LNCAP (cell line): ENCODE data around the gene MTHFD1L.

Experiments
- CTCF ChIP-seq: fragments of 450-650 bp; IDR thresholded peaks from 2 replicates; pipeline ENCODE4 v1.5.1; 2017; ENCODE audit warnings: mild to moderate bottlenecking

Gene MTHFD1L

GRCh38 chr6:150975136-150975535 is 109.6 kb downstream of the MTHFD1L start:
- no peak for TF ChIP-seq CTCF

DNA sequence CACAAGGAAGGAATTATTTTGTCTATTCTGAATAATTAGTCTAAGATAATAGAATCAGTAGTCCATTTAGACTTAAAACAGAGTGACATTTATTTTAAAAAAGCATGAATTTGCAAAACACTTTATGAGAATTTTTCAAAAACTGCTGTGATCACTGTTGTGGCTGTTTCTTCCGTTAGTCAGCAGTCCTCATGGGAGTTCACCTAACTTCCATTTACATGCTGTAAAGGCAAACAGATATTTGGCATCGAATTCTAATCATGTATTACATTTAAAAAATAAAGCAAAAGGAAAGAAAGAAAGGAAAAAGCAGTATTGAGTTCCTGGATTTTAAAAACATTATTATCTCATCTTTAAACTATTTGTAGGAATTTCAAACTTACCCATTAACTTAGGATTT is 111.8 kb downstream of the MTHFD1L start:
- no peak for TF ChIP-seq CTCF

- TF ChIP-seq CTCF: no peak
Measured at GRCh38 chr6:150978624-150979023, 113.1 kb downstream of the MTHFD1L start.

- no peak for TF ChIP-seq CTCF
Measured at GRCh38 chr6:150979826-150980350, 114.4 kb downstream of the MTHFD1L start.

- no peak for TF ChIP-seq CTCF
Measured at GRCh38 chr6:150981095-150981494, 115.6 kb downstream of the MTHFD1L start.

GRCh38 chr6:150981669-150982068 is 116.2 kb downstream of the MTHFD1L start:
- no peak for TF ChIP-seq CTCF

DNA sequence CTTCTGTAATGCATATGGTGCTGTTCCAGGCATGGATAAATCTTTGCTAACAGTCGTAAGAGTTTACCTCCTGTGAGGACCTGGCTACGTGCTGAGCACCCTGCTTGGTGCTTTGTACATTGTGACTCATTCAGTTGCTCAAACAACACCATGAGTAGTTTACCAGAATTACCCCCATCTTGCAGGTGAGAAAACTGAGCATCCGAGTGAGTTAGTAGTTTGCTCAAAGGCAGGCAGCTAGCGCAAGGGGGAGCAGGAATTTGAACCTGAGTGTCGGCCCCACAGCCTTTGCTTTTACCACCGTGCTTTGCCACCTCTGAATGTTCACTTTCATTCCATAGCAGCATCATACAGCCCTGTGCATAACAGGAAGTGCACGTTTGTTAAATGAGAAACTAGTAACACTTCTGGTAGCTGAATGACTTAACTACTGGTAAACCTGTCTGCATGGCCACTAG is 121.9 kb downstream of the MTHFD1L start:
- no peak for TF ChIP-seq CTCF

- TF ChIP-seq CTCF: no peak
Measured at GRCh38 chr6:150987855-150988464, 122.5 kb downstream of the MTHFD1L start.
